ENCODE data around the gene SPRR2G.
"Not testable (repeated sequence)": the region's sequence is repeated elsewhere in the genome, so short reads cannot be mapped to it uniquely, and the experiment has no call there.

The SPRR2G gene

GRCh38 chr1:153150846-153151245 is at the start of gene SPRR2G:
SPRR2G (minus strand) TSS chr1:153150890; CDS start chr1:153150110, 780 bp downstream.
- no peak for DNase-seq (ENCODE audit: low read depth in 2 of 2)

GRCh38 chr1:153195216-153195615 is 44.5 kb upstream of the SPRR2G start:
- DNase-seq (ENCODE audit: low read depth in 2 of 2): no peak

- no peak for DNase-seq (ENCODE audit: low read depth in 2 of 2)
Observed at GRCh38 chr1:153194331-153195050, 43.8 kb upstream of the SPRR2G start.

- no peak for DNase-seq (ENCODE audit: low read depth in 2 of 2)
Observed at GRCh38 chr1:153192697-153193096, 42.0 kb upstream of the SPRR2G start.

GRCh38 chr1:153190373-153190772 is 39.7 kb upstream of the SPRR2G start:
- DNase-seq (ENCODE audit: low read depth in 2 of 2): no peak

GRCh38 chr1:153188301-153188700 is 37.6 kb upstream of the SPRR2G start:
- not testable (repeated sequence) for DNase-seq (ENCODE audit: low read depth in 2 of 2)

GRCh38 chr1:153180556-153180955 is 29.9 kb upstream of the SPRR2G start:
- no peak for DNase-seq (ENCODE audit: low read depth in 2 of 2)

- no peak for DNase-seq (ENCODE audit: low read depth in 2 of 2)
Observed at GRCh38 chr1:153178922-153179321, 28.2 kb upstream of the SPRR2G start.

- DNase-seq (ENCODE audit: low read depth in 2 of 2): no peak
Observed at GRCh38 chr1:153174624-153175023, 23.9 kb upstream of the SPRR2G start.

GRCh38 chr1:153168686-153169085 is 18.0 kb upstream of the SPRR2G start:
- DNase-seq (ENCODE audit: low read depth in 2 of 2): no peak

- DNase-seq (ENCODE audit: low read depth in 2 of 2): no peak
Observed at GRCh38 chr1:153155541-153155940, 4.9 kb upstream of the SPRR2G start.

- no peak for DNase-seq (ENCODE audit: low read depth in 2 of 2)
Observed at GRCh38 chr1:153152481-153152880, 1.8 kb upstream of the SPRR2G start.

GRCh38 chr1:153141377-153141776 is 9.3 kb downstream of the SPRR2G start:
- no peak for DNase-seq (ENCODE audit: low read depth in 2 of 2)

GRCh38 chr1:153140484-153140883 is 10.2 kb downstream of the SPRR2G start:
- no peak for DNase-seq (ENCODE audit: low read depth in 2 of 2)

- no peak for DNase-seq (ENCODE audit: low read depth in 2 of 2)
Observed at GRCh38 chr1:153133743-153134142, 16.9 kb downstream of the SPRR2G start.

GRCh38 chr1:153133267-153133666 is 17.4 kb downstream of the SPRR2G start:
- no peak for DNase-seq (ENCODE audit: low read depth in 2 of 2)

GRCh38 chr1:153128688-153129087 is 22.0 kb downstream of the SPRR2G start:
- not testable (repeated sequence) for DNase-seq (ENCODE audit: low read depth in 2 of 2)

GRCh38 chr1:153127296-153127695 is 23.4 kb downstream of the SPRR2G start:
- DNase-seq (ENCODE audit: low read depth in 2 of 2): no peak

- no peak for DNase-seq (ENCODE audit: low read depth in 2 of 2)
Observed at GRCh38 chr1:153125536-153125935, 25.2 kb downstream of the SPRR2G start.

- DNase-seq (ENCODE audit: low read depth in 2 of 2): not testable (repeated sequence)
Observed at GRCh38 chr1:153123793-153124192, 26.9 kb downstream of the SPRR2G start.

- no peak for DNase-seq (ENCODE audit: low read depth in 2 of 2)
Observed at GRCh38 chr1:153122831-153123421, 27.8 kb downstream of the SPRR2G start.

- no peak for DNase-seq (ENCODE audit: low read depth in 2 of 2)
Observed at GRCh38 chr1:153120945-153121344, 29.7 kb downstream of the SPRR2G start.

GRCh38 chr1:153119491-153119971 is 31.2 kb downstream of the SPRR2G start:
- no peak for DNase-seq (ENCODE audit: low read depth in 2 of 2)
